Breast epithelium (tissue), 3 donors: Measurements from ENCODE around the gene SYVN1.

ENCODE experiments used
- POLR2A ChIP-seq: fragments of 450-650 bp; IDR thresholded peaks from one replicate; pipeline ENCODE4 v1.6.1; 2016; ENCODE audit warnings: antibody characterized with exemption, mild to moderate bottlenecking, moderate library complexity
- TF ChIP-seq, protein P1 (sequence below), 3 donors: fragments of 450-650 bp; IDR thresholded peaks; one replicate each; pipeline ENCODE4 v1.5.1; 2016 to 2017; ENCODE audit warnings: antibody characterized with exemption in 3 of 3, mild to moderate bottlenecking in 3 of 3, moderate library complexity in 3 of 3

- TF ChIP-seq, protein P1, sequence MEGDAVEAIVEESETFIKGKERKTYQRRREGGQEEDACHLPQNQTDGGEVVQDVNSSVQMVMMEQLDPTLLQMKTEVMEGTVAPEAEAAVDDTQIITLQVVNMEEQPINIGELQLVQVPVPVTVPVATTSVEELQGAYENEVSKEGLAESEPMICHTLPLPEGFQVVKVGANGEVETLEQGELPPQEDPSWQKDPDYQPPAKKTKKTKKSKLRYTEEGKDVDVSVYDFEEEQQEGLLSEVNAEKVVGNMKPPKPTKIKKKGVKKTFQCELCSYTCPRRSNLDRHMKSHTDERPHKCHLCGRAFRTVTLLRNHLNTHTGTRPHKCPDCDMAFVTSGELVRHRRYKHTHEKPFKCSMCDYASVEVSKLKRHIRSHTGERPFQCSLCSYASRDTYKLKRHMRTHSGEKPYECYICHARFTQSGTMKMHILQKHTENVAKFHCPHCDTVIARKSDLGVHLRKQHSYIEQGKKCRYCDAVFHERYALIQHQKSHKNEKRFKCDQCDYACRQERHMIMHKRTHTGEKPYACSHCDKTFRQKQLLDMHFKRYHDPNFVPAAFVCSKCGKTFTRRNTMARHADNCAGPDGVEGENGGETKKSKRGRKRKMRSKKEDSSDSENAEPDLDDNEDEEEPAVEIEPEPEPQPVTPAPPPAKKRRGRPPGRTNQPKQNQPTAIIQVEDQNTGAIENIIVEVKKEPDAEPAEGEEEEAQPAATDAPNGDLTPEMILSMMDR (IDR thresholded peaks at IDR 0.05) = no peak
- TF ChIP-seq POLR2A = no peak
These were observed 13.5 kb downstream of the SYVN1 start for GRCh38 chr11:65120831-65121230.
